Heart left ventricle (tissue), 16 donors: ENCODE data around the gene GTF2F1. TPM values are rescaled to one million over a fixed set of nuclear protein-coding genes. Genes with fewer than 3 reads are reported as not detected.

Experiments used
- ATAC-seq, 4 donors: fragments of 200-7000 bp; cut with Tn5 transposase; one replicate each; pipeline ENCODE4 v1.9.1; 2020 to 2022; ENCODE audit warnings: moderate library complexity in 4 of 4, mild to moderate bottlenecking in 3 of 4, moderate number of reproducible peaks in 1 of 4
- DNase-seq, 5 donors: peaks; one replicate each; pipeline ENCODE4 v3.0.0-alpha.2; 2020
- H3K27ac ChIP-seq, 12 donors: fragments of 200-600 bp; sonication (generic) in 4 of 12; one replicate each; pipeline versions ENCODE4 v1.5.0 to v1.8.0; 2016 to 2022; ENCODE audit warnings: mild to moderate bottlenecking in 2 of 12
- H3K27me3 ChIP-seq, 9 donors: fragments of 200-600 bp; sonication (generic) in 2 of 9; one replicate each; pipeline versions ENCODE4 v1.5.1 to v1.8.0; 2016 to 2022; ENCODE audit warnings: mild to moderate bottlenecking in 3 of 9
- H3K36me3 ChIP-seq, 9 donors: fragments of 200-600 bp; sonication (generic) in 2 of 9; one replicate each; pipeline versions ENCODE4 v1.5.0 to v1.8.0; 2018 to 2022; ENCODE audit warnings: mild to moderate bottlenecking in 2 of 9
- H3K4me1 ChIP-seq, 12 donors: fragments of 200-600 bp; sonication (generic) in 4 of 12; one replicate each; pipeline versions ENCODE4 v1.5.0 to v1.8.0; 2016 to 2022; ENCODE audit warnings: mild to moderate bottlenecking in 3 of 12
- H3K4me3 ChIP-seq, 12 donors: fragments of 200-600 bp; sonication (generic) in 4 of 12; one replicate each; pipeline versions ENCODE4 v1.5.0 to v1.8.0; 2017 to 2022; ENCODE audit warnings: mild to moderate bottlenecking in 9 of 12, moderate library complexity in 4 of 12
- H3K9me3 ChIP-seq, 12 donors: fragments of 200-600 bp; sonication (generic) in 4 of 12; one replicate each; pipeline versions ENCODE4 v1.5.0 to v1.8.0; 2016 to 2022; ENCODE audit warnings: mild to moderate bottlenecking in 1 of 12
- CTCF ChIP-seq, 12 donors: fragments of 200-600 bp; sonication (generic) in 4 of 12; IDR thresholded peaks; one replicate each; pipeline versions ENCODE4 v1.5.0 to v1.8.0; 2018 to 2022; ENCODE audit warnings: antibody characterized with exemption in 12 of 12, mild to moderate bottlenecking in 5 of 12
- POLR2A ChIP-seq, 2 donors: fragments of 450-650 bp; IDR thresholded peaks; one replicate each; pipeline ENCODE4 v1.6.1; 2017; ENCODE audit warnings: antibody characterized with exemption in 2 of 2, mild to moderate bottlenecking in 2 of 2, moderate library complexity in 2 of 2
- WGBS, 4 donors: extraction: QIAGEN DNeasy Blood & Tissue Kit in 2 of 4; methylation state at CpG; one replicate each; pipeline versions ENCODE4 v1.1.5 to v1.1.7; 2013 to 2018; 5-methylcytosine and 5-hydroxymethylcytosine counted together
- intact Hi-C, 10 donors: fragments of 100-400 bp; cut with DNase I; formaldehyde crosslinking; loops; one replicate each; pipeline versions ENCODE4 v1.11.1 to v1.14.2; 2022
- polyA plus RNA-seq, 2 donors: library from polyadenylated mRNA; stranded (reverse); fragments of 200-250 nt; gene quantifications; one replicate each; pipeline ENCODE4 v1.2.3, GENCODE V29; 2013
- total RNA-seq, 9 donors: library from RNA; depleted of rRNA in 2 of 9; stranded (reverse); fragments of >200 nt in 2 of 9; fragmentation: NEBNext Ultra II Directional in 3 of 9; extraction: Animal tissue kit (Norgen Biotek cat#: 25700) in 3 of 9; gene quantifications; one replicate each; pipeline versions ENCODE4 v1.1.0 to v1.2.4, GENCODE V29; 2016 to 2023
- donor health status: ischemic (EF 13 %, LVEDD 7.1; RV severe dilation, severe dysfunction).
- donor health status: healthy with polysubstance abuse.
- donor health status: DM: no; HTN: yes; CAD: no.
- donor health status: DM: no; HTN: no; CAD: no.
- donor health status: ischemic (EF 25% LVEDD 6.9; RV normal size, moderate dysfunction).
- donor health status: ischemic (EF 25% LVEDD 5.7; RV mildly dilated, moderate dysfunction).
- donor health status: healthy.
- donor health status: DM: yes; HTN: yes; CAD: no.
- donor health status: ischemic (EF 35%, LVEDD 5.7; RV mildly dilated, moderate dysfunction).
- donor health status: nonischemic (EF 11% LVEDD 7.7; RV severe dilation, severe dysfunction).
- donor health status: DM: yes; HTN: yes; CAD: no.
- donor health status: PGD.
- donor health status: ischemic (EF 29% LVEDD 5.4; RV normal size, mild dysfunction).
- donor health status: nonischemic (EF 23%, LVEDD 6.1; RV moderate dilation, normal function).

Gene GTF2F1
- total and polyA plus RNA-seq, 11 donors: 20.8 to 58.2 (median 29.8) TPM

GRCh38 chr19:6383188-6383587 lies 9.8 kb downstream of the GTF2F1 start:
- Histone ChIP-seq H3K9me3 (peaks cover 0 to 7% (median 0%) of the 10 kb centered on the region in 12 donors), H3K36me3 (peaks cover 3 to 100% (median 90%) of the 10 kb centered on the region in 9 donors), H3K27me3 (no peaks in the 10 kb centered on the region), H3K27ac (no peak overlapping the region), H3K4me1 (no peaks in the 10 kb centered on the region), H3K4me3 (no peak overlapping the region)
- TF ChIP-seq POLR2A (IDR thresholded peaks at IDR 0.05) (no peak), CTCF (IDR thresholded peaks at IDR 0.05) (no peak)
- no peak for ATAC-seq
- no peak for DNase-seq
- 91 to 97% (median 94%) methylated on average over 16 to 19 of the region's 19 CpGs for WGBS, 4 donors
- intact Hi-C loops: no loop called here

DNA sequence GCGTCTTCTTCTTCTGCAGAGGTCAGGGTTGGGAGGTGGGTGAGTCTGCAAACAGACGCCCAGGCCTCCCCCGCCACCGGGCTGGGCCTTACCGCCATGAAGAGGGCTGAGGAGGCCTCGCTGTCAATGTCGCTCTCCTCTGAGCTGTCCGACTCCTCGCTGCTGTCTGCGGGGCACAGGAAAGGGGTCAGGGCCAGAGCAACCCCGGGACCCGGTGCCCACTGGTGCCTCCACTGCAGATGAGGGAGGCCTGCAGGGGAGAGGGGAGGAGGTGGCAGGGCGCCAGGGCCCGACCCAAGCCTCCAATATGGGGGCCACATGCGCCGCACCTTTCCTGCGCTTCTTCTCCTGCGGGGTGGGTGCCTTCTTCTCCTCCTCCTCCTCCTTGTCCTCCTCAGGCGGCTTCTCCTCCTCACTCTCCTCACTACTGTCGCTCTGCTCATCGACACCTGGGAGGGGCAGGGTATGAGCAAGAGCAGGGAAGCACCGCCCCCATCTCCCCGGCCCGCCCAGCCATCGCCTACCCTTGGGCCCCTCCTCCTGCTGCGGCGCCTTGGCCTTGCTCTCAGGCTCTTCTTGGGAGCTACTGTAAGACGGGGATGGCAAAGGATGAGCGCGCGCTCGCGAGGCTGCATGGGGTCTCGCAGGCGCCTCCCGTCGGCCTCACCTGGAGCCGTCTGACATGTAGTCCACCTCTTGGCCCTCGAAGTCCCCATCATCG lies 11.8 kb downstream of the GTF2F1 start:
- DNase-seq (no peak), ATAC-seq (no peak)
- intact Hi-C loops: no loop called here
- TF ChIP-seq POLR2A (IDR thresholded peaks at IDR 0.05) (no peak), CTCF (IDR thresholded peaks at IDR 0.05) (no peak)
- 96 to 98% (median 97%) methylated on average over 40 of the region's 40 CpGs for WGBS, 4 donors
- H3K36me3 ChIP-seq: peaks cover 3 to 82% (median 70%) of the 10 kb centered on the region in 9 donors
- H3K27me3 ChIP-seq: no peaks in the 10 kb centered on the region
- no peak overlapping the region for H3K27ac ChIP-seq
- H3K9me3 ChIP-seq: peaks cover 0 to 7% (median 0%) of the 10 kb centered on the region in 12 donors
- no peak overlapping the region for H3K4me3 ChIP-seq
- peaks cover 0 to 2% (median 0%) of the 10 kb centered on the region in 12 donors for H3K4me1 ChIP-seq

- H3K4me1 ChIP-seq: peaks cover 0 to 5% (median 0%) of the 10 kb centered on the region in 12 donors
These were observed 13.2 kb downstream of the GTF2F1 start for GRCh38 chr19:6379744-6380143.

More at GRCh38 chr19:6379744-6380143, 13.2 kb downstream of the GTF2F1 start:
- Histone ChIP-seq H3K36me3 (peaks cover 3 to 71% (median 66%) of the 10 kb centered on the region in 9 donors), H3K9me3 (peaks cover 0 to 7% (median 0%) of the 10 kb centered on the region in 12 donors), H3K27ac (no peak overlapping the region), H3K27me3 (no peaks in the 10 kb centered on the region), H3K4me3 (no peak overlapping the region)
- no peak for DNase-seq
- 82 to 100% (median 91%) methylated on average over 3 of the region's 3 CpGs for WGBS, 4 donors
- TF ChIP-seq POLR2A (IDR thresholded peaks at IDR 0.05) (no peak), CTCF (IDR thresholded peaks at IDR 0.05) (no peak)
- ATAC-seq: no peak
- intact Hi-C loops: loop anchor here in 2 of 10 donors (10.0 kb wide), 2 partner anchors 365 to 475 kb away; partner anchors contain the start of genes NDUFA11 (in 1 of the 2) and VMAC (in 1 of the 2)
